GM12801 (cell line): ENCODE results near the gene VPS54.

Source experiments
- TF ChIP-seq, protein P1 (sequence below): IDR thresholded peaks from one replicate; pipeline ENCODE4 v1.5.1; 2011; ENCODE audit warnings: control low read depth; ENCODE audit not compliant: insufficient read length; ENCODE audit errors: extremely low read depth

Gene VPS54

DNA sequence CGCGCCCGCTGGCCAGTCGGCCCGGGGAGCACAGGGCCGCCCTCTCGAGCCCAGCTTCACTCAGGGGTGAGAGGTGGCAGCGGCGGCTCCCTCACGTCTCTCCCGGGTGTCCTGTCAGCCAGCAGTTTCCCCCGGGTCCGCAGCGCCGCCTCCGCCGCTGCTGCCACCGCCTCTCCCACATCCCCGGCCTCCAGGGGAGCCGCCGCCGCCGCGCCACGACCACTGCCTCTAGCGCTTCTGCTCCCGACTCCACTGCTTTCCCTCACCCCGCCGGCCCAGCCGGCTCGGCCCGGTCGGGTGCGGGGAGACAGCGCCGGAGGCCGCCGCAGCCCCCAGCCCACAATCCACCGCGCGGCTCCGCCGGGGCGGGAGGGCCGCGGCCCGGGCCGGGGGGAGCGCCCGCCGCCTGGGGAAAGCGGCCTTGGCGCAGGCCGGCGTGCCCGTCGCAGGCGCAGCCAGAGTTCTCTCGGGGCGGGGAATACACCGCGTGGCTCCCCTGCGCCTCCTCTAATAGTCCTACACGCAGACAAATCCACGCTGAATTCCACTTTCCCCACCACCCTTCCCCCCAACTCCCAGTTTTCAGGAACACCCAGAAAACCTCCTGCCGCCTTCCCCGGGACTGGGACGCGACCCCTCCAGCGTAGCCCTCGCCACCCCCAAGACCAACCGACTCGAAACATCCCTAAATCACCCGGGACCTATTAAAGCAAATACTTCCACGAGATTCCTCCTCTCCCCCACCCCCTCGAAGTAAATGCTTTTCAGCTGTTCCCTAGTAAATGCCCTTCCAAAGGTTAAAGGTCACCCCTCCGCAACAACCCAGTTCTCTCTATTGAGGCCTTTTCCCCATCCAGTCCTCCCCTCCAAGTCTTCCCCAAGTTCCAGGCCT, at the start of gene VPS54:
Gene VPS54 (minus strand): TSS at position 346 of the 892 bp plus-strand sequence. CDS start 35,429 bp downstream, outside the sequence.
- TF ChIP-seq, protein P1, sequence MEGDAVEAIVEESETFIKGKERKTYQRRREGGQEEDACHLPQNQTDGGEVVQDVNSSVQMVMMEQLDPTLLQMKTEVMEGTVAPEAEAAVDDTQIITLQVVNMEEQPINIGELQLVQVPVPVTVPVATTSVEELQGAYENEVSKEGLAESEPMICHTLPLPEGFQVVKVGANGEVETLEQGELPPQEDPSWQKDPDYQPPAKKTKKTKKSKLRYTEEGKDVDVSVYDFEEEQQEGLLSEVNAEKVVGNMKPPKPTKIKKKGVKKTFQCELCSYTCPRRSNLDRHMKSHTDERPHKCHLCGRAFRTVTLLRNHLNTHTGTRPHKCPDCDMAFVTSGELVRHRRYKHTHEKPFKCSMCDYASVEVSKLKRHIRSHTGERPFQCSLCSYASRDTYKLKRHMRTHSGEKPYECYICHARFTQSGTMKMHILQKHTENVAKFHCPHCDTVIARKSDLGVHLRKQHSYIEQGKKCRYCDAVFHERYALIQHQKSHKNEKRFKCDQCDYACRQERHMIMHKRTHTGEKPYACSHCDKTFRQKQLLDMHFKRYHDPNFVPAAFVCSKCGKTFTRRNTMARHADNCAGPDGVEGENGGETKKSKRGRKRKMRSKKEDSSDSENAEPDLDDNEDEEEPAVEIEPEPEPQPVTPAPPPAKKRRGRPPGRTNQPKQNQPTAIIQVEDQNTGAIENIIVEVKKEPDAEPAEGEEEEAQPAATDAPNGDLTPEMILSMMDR: no peak

GRCh38 chr2:64067326-64067725, 48.1 kb upstream of the VPS54 start:
- TF ChIP-seq, protein P1: no peak

DNA sequence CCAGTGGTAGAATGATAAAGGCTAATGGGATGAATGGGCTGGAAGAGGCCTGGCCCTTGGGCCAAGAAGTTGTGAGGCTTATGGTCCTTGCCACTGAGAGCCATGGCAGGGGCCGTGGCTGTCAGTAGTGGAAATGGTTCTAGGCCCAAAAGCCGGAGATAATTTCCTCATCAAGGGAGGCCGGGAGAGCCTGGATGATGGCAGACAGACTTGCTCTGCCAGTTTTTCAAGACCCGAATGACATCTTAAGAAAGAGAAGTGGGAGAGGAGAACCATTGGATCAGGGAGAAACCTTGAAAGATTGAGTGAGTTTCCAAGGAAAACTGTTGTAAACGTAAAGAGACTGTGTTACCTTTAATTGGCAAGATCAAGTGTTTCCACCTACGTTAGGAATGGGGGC, 46.3 kb upstream of the VPS54 start:
- TF ChIP-seq, protein P1: no peak

DNA sequence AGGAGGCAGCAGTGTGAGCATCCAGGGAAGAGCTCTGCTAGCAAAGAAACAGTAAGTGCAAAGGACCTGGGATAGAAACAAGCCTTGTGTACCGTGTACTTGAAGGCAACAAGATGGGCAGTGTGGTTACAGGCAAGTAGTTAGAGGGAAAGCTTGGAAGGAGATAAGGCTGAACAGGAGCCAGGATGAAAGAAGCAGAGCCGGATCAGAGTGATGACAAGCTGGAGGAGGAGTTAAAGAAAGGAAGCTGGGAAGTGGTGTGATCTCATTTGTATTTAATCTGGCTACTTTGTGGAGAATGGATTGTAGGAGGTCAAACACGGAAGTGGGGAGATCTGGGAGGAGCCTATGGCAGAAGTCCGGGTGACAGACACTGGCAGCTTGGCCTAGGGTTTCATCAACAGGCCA, 44.7 kb upstream of the VPS54 start:
- TF ChIP-seq, protein P1: no peak

- TF ChIP-seq, protein P1: no peak
Measured at GRCh38 chr2:64063454-64063853, 44.2 kb upstream of the VPS54 start.

GRCh38 chr2:64062840-64063239, 43.6 kb upstream of the VPS54 start:
- TF ChIP-seq, protein P1: no peak

DNA sequence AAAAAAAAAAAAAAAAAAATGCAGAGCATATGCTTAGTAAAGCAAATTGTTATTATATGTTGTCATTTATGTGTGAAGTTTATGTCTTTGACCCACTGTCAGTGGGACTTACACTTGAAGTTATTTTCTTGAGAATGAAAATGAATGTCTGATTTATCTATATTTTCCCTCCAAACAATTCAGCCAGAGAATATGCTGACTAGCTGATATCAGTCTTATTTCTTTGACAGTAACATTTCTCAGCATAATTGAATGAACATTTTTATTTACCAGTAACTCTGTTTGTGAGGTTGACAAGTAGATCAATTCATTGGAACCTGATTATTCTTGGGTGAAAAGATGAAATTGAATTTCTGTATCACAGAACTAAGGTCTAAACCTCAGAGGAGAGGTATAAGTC, 40.0 kb upstream of the VPS54 start:
- TF ChIP-seq, protein P1: no peak
